Measurements from ENCODE around the gene GPHN. TPM values are rescaled to one million over a fixed set of nuclear protein-coding genes. Genes with fewer than 3 reads are reported as not detected.

Gene GPHN
- total RNA-seq, 6 experiments from 2014 or later: 21.2 to 81.7 (median 40.2) TPM

- Histone ChIP-seq H3K36me3 (no peaks in the 10 kb centered on the region), H3K27ac (no peak overlapping the region), H3K9me3 (no peaks in the 10 kb centered on the region), H3K4me3 (no peak overlapping the region), H3K4me1 (peaks cover 0 to 16% (median 7%) of the 10 kb centered on the region in 4 donors), H3K27me3 (no peaks in the 10 kb centered on the region)
- intact Hi-C loops (cut with DNase I): no loop called here
- DNase-seq (no peak), ATAC-seq (no peak)
- TF ChIP-seq, protein P1, sequence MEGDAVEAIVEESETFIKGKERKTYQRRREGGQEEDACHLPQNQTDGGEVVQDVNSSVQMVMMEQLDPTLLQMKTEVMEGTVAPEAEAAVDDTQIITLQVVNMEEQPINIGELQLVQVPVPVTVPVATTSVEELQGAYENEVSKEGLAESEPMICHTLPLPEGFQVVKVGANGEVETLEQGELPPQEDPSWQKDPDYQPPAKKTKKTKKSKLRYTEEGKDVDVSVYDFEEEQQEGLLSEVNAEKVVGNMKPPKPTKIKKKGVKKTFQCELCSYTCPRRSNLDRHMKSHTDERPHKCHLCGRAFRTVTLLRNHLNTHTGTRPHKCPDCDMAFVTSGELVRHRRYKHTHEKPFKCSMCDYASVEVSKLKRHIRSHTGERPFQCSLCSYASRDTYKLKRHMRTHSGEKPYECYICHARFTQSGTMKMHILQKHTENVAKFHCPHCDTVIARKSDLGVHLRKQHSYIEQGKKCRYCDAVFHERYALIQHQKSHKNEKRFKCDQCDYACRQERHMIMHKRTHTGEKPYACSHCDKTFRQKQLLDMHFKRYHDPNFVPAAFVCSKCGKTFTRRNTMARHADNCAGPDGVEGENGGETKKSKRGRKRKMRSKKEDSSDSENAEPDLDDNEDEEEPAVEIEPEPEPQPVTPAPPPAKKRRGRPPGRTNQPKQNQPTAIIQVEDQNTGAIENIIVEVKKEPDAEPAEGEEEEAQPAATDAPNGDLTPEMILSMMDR (IDR thresholded peaks at IDR 0.05): no peak
- TF ChIP-seq POLR2A (IDR thresholded peaks at IDR 0.05): no peak
- 82% methylated on average over 4 of the region's 4 CpGs for WGBS (ENCODE audit: insufficient coverage, low coverage, low lambda C conversion rate, missing lambda C conversion rate)
Measured at GRCh38 chr14:66471584-66471983, 36.4 kb upstream of the GPHN start.

- TF ChIP-seq, protein P1 (IDR thresholded peaks at IDR 0.05): no peak
- H3K27me3 ChIP-seq: no peaks in the 10 kb centered on the region
- intact Hi-C loops (cut with DNase I): no loop called here
Measured at GRCh38 chr14:66472251-66472650, 35.7 kb upstream of the GPHN start.

GRCh38 chr14:66473223-66473622 is 34.7 kb upstream of the GPHN start:
- H3K9me3 ChIP-seq: no peaks in the 10 kb centered on the region
- H3K27me3 ChIP-seq: no peaks in the 10 kb centered on the region
- DNase-seq (no peak), ATAC-seq (no peak)
- WGBS (ENCODE audit: insufficient coverage, low coverage, low lambda C conversion rate, missing lambda C conversion rate): 65% methylated on average over 2 of the region's 2 CpGs
- no peak overlapping the region for H3K4me3 ChIP-seq
- H3K4me1 ChIP-seq: peaks cover 0 to 16% (median 7%) of the 10 kb centered on the region in 4 donors
- H3K27ac ChIP-seq: no peak overlapping the region
- H3K36me3 ChIP-seq: no peaks in the 10 kb centered on the region
- no peak for TF ChIP-seq POLR2A (IDR thresholded peaks at IDR 0.05)
- TF ChIP-seq, protein P1 (IDR thresholded peaks at IDR 0.05): no peak
- intact Hi-C loops (cut with DNase I): no loop called here

More at GRCh38 chr14:66472251-66472650, 35.7 kb upstream of the GPHN start:
- ATAC-seq (no peak), DNase-seq (no peak)
- Histone ChIP-seq H3K36me3 (no peaks in the 10 kb centered on the region), H3K9me3 (no peaks in the 10 kb centered on the region), H3K27ac (no peak overlapping the region), H3K4me3 (no peak overlapping the region), H3K4me1 (peaks cover 0 to 16% (median 7%) of the 10 kb centered on the region in 4 donors)

DNA sequence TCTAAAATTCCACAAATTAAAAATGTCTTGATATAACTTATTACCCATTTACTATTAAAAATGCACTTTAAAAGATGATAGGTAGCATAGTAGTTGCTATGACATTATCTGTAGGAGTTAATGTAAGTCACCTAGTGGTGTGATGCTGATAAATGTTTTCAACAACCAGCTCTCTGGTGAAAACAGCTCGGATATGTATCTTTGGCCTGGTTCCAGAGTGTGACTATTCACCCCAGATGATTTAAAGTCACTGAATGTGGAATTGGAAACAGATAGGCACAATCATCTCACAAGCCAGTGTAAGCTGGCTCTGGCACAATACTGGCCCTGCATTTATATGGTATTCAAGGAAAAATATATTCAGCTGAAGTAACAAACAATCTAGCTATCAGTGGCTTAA is 31.0 kb upstream of the GPHN start:
- Histone ChIP-seq H3K27ac (no peak overlapping the region), H3K27me3 (no peaks in the 10 kb centered on the region), H3K4me3 (no peak overlapping the region), H3K9me3 (no peaks in the 10 kb centered on the region), H3K4me1 (no peaks in the 10 kb centered on the region), H3K36me3 (no peaks in the 10 kb centered on the region)
- intact Hi-C loops (cut with DNase I): no loop called here
- no peak for TF ChIP-seq POLR2A (IDR thresholded peaks at IDR 0.05)
- TF ChIP-seq, protein P1 (IDR thresholded peaks at IDR 0.05): no peak
- DNase-seq (no peak), ATAC-seq (no peak)
- WGBS (ENCODE audit: insufficient coverage, low coverage, low lambda C conversion rate, missing lambda C conversion rate): 27% methylated on average over 1 of the region's 1 CpG

- Histone ChIP-seq H3K27me3 (no peaks in the 10 kb centered on the region), H3K4me3 (no peak overlapping the region), H3K9me3 (no peaks in the 10 kb centered on the region), H3K36me3 (no peaks in the 10 kb centered on the region), H3K27ac (no peak overlapping the region), H3K4me1 (peaks cover 0 to 4% (median under 1%) of the 10 kb centered on the region in 4 donors)
- TF ChIP-seq, protein P1 (IDR thresholded peaks at IDR 0.05): no peak
- no peak for TF ChIP-seq POLR2A (IDR thresholded peaks at IDR 0.05)
- DNase-seq: no peak
- intact Hi-C loops (cut with DNase I): no loop called here
- ATAC-seq: no peak
Measured at GRCh38 chr14:66477567-66477966, 30.4 kb upstream of the GPHN start.

All from right lobe of liver (tissue), 6 donors.